ENCODE measurements around the gene EVA1A.
"Not testable (repeated sequence)": the region's sequence is repeated elsewhere in the genome, so short reads cannot be mapped to it uniquely, and the experiment has no call there.

The EVA1A gene

DNA sequence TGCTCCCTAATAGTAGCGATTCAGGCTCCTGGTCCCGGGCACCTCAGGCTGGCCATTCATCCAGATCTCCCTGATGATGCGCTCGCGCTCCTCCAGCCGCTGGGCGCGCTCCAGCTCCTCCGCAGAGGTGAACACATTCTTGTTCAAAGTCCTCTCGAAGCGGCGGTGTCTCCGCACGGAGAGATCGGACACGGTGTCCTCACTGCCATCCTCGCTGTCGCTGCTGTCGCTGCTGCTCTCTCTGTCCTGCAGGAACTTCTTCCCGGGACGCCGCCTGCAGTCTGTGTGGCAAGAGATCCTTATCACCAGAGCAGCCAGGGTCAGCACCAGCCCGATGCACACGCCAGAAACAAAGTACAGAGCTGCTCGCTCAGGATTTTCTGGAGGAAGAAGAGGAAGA lies 67.5 kb downstream of the EVA1A start:
- H3K4me2 ChIP-seq, result no peak overlapping the region
- no peaks in the 10 kb centered on the region for H3K79me2 ChIP-seq (ENCODE audit: insufficient read depth, low read depth)

DNA sequence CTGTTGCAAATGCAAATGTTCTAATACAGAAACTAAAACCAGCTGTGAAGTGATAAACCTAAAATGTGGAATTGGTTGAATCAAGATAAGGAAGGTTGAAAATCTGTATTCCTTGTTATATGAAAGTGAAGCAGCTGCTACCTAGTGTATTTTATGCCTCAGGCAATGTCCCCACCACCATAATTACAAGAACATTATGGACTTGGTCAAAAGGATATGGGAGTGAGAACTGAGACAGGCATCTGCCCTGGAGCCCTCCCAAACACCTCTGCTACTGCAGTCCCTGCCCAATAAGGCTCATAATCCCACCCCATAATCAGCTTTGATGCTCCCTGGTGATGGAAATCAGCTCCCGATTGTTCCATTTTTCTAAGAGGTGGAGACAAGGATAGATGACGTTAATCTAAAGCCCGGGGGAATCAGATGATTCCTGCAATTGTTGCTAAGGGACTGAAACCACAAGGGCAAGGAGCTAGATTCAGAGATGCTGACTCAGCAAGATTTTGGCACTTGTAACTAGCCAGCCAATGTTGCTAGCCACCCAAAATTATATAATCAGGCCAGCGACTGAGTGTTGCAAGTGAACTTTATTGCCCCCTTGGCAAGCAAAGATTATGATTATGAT lies 69.5 kb downstream of the EVA1A start:
- no peaks in the 10 kb centered on the region for H3K4me1 ChIP-seq (ENCODE audit: low read depth, poor library complexity, severe bottlenecking)
- H3K36me3 ChIP-seq (ENCODE audit: insufficient read depth), result no peaks in the 10 kb centered on the region
- no peak overlapping the region for H3K4me3 ChIP-seq (IDR thresholded peaks at IDR 0.05; ENCODE audit: insufficient read depth, low read depth, low read length)
- H3K79me2 ChIP-seq (ENCODE audit: insufficient read depth, low read depth), result no peaks in the 10 kb centered on the region
- no peak overlapping the region for H3K27ac ChIP-seq
- no peak overlapping the region for H3K4me2 ChIP-seq
- TF ChIP-seq, protein P1, sequence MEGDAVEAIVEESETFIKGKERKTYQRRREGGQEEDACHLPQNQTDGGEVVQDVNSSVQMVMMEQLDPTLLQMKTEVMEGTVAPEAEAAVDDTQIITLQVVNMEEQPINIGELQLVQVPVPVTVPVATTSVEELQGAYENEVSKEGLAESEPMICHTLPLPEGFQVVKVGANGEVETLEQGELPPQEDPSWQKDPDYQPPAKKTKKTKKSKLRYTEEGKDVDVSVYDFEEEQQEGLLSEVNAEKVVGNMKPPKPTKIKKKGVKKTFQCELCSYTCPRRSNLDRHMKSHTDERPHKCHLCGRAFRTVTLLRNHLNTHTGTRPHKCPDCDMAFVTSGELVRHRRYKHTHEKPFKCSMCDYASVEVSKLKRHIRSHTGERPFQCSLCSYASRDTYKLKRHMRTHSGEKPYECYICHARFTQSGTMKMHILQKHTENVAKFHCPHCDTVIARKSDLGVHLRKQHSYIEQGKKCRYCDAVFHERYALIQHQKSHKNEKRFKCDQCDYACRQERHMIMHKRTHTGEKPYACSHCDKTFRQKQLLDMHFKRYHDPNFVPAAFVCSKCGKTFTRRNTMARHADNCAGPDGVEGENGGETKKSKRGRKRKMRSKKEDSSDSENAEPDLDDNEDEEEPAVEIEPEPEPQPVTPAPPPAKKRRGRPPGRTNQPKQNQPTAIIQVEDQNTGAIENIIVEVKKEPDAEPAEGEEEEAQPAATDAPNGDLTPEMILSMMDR (conservative IDR thresholded peaks at IDR 0.05; ENCODE audit: low read depth, low read length), result no peak
- H3K9ac ChIP-seq, result no peak overlapping the region
- no peaks in the 10 kb centered on the region for H4K20me1 ChIP-seq (ENCODE audit: insufficient read depth)
- no peak overlapping the region for H2AFZ ChIP-seq (ENCODE audit: low read depth)
- no peaks in the 10 kb centered on the region for H3K27me3 ChIP-seq (ENCODE audit: insufficient read depth, low read depth)

More for the DNA sequence above, 67.5 kb downstream of the EVA1A start:
- Histone ChIP-seq H3K27me3 (ENCODE audit: insufficient read depth, low read depth) (no peaks in the 10 kb centered on the region), H2AFZ (ENCODE audit: low read depth) (no peak overlapping the region), H3K27ac (no peak overlapping the region), H3K4me3 (IDR thresholded peaks at IDR 0.05; ENCODE audit: insufficient read depth, low read depth, low read length) (no peak overlapping the region), H3K36me3 (ENCODE audit: insufficient read depth) (no peaks in the 10 kb centered on the region), H3K4me1 (ENCODE audit: low read depth, poor library complexity, severe bottlenecking) (no peaks in the 10 kb centered on the region), H4K20me1 (ENCODE audit: insufficient read depth) (no peaks in the 10 kb centered on the region), H3K9ac (no peak overlapping the region)
- TF ChIP-seq, protein P1 (conservative IDR thresholded peaks at IDR 0.05; ENCODE audit: low read depth, low read length), result no peak

DNA sequence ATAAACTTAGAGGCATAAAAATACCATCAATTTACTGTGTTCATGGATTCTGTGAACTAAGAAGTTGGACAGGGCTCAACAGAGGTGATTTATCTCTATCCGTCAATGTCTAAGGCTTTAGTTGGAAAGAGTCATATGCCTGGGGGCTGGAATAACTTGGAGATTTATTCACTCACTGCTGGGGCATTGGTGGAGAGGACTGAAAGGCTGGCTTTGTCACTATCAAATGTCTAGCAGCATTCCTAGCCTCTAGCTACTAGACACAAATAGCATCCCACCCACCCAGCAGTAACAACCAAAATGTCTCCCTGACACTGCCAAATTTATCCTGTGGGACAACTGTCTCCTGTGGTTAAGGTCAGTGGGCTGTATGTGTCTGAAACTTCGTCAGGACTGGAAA lies 71.0 kb downstream of the EVA1A start:
- H2AFZ ChIP-seq (ENCODE audit: low read depth), result no peak overlapping the region
- H3K36me3 ChIP-seq (ENCODE audit: insufficient read depth), result no peaks in the 10 kb centered on the region
- H3K79me2 ChIP-seq (ENCODE audit: insufficient read depth, low read depth), result no peaks in the 10 kb centered on the region
- H3K4me2 ChIP-seq, result no peak overlapping the region
- H3K27me3 ChIP-seq (ENCODE audit: insufficient read depth, low read depth), result no peaks in the 10 kb centered on the region
- H4K20me1 ChIP-seq (ENCODE audit: insufficient read depth), result no peaks in the 10 kb centered on the region
- no peak overlapping the region for H3K9ac ChIP-seq
- no peak overlapping the region for H3K27ac ChIP-seq
- TF ChIP-seq, protein P1 (conservative IDR thresholded peaks at IDR 0.05; ENCODE audit: low read depth, low read length), result no peak
- H3K4me1 ChIP-seq (ENCODE audit: low read depth, poor library complexity, severe bottlenecking), result no peaks in the 10 kb centered on the region
- H3K4me3 ChIP-seq (IDR thresholded peaks at IDR 0.05; ENCODE audit: insufficient read depth, low read depth, low read length), result no peak overlapping the region

DNA sequence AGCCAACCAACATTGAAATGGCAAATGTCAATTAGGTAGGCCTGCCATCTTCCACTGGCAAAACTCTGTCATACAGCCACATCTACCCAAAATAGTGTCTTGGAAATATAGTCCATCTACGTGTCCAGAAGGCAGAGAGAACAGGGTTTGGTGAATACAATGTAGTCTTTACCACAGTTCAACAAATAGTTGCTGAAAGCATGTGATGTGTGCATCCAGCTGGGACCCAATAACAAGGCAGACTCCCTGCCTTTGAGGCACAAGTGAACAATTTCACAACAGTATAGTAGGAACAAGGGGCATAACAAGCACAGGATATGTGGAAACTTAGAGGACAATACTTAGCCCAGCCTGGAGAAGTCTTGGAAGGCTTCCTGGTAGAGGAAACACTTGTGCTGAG lies 72.6 kb downstream of the EVA1A start:
- Histone ChIP-seq H4K20me1 (ENCODE audit: insufficient read depth) (no peaks in the 10 kb centered on the region), H3K27me3 (ENCODE audit: insufficient read depth, low read depth) (no peaks in the 10 kb centered on the region), H2AFZ (ENCODE audit: low read depth) (no peak overlapping the region), H3K4me1 (ENCODE audit: low read depth, poor library complexity, severe bottlenecking) (no peaks in the 10 kb centered on the region), H3K27ac (no peak overlapping the region), H3K4me3 (IDR thresholded peaks at IDR 0.05; ENCODE audit: insufficient read depth, low read depth, low read length) (no peak overlapping the region), H3K36me3 (ENCODE audit: insufficient read depth) (no peaks in the 10 kb centered on the region), H3K79me2 (ENCODE audit: insufficient read depth, low read depth) (no peaks in the 10 kb centered on the region), H3K9ac (no peak overlapping the region), H3K4me2 (no peak overlapping the region)
- TF ChIP-seq, protein P1 (conservative IDR thresholded peaks at IDR 0.05; ENCODE audit: low read depth, low read length), result no peak

DNA sequence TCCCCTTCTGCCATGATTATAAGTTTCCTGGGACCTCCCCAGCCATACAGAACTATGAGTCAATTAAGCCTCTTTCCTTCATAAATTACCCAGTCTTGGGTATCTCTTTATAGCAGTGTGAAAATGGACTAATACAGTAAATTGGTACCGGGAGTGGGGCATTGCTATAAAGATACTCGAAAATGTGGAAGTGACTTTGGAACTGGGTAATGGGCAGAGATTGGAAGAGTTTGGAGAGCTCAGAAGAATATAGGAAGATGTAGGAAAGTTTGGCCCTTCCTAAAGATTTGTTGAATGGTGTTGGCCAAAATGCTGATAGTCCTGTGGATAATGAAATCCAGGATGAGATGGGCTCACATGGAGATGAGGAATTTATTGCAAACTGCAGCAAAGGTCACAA lies 74.0 kb downstream of the EVA1A start:
- not testable (repeated sequence) for H3K27ac ChIP-seq; H3K9ac ChIP-seq; H3K36me3 ChIP-seq (ENCODE audit: insufficient read depth); H4K20me1 ChIP-seq (ENCODE audit: insufficient read depth); H3K4me3 ChIP-seq (IDR thresholded peaks at IDR 0.05; ENCODE audit: insufficient read depth, low read depth, low read length); H3K27me3 ChIP-seq (ENCODE audit: insufficient read depth, low read depth); H3K4me2 ChIP-seq; H3K79me2 ChIP-seq (ENCODE audit: insufficient read depth, low read depth); H3K4me1 ChIP-seq (ENCODE audit: low read depth, poor library complexity, severe bottlenecking); H2AFZ ChIP-seq (ENCODE audit: low read depth)

All from KMS-11 (cell line).